Natural killer cell (primary cell): ENCODE measurements around the gene HAAO. TPM values are rescaled to one million over a fixed set of nuclear protein-coding genes. Genes with fewer than 3 reads are reported as not detected.

Source experiments
- ATAC-seq, 3 donors: fragments of 150-1000 bp in 2 of 3; fragments of 200-7000 bp in 1 of 3; cut with Tn5 transposase; 1 replicate in 1 of 3; 2 replicates in 2 of 3; pipeline ENCODE4 v1.10.0; 2021; ENCODE audit warnings: mild to moderate bottlenecking in 2 of 3, moderate library complexity in 2 of 3
- DNase-seq, 2 donors: peaks; one replicate each; pipeline versions ENCODE4 v3.0.0 to v3.0.0-alpha.2; 2013 to 2021; ENCODE audit warnings: mixed read lengths in 1 of 2
- H3K27ac ChIP-seq: one replicate; pipeline ENCODE4 v1.5.1; 2013; ENCODE audit warnings: mild to moderate bottlenecking, low read length
- H3K27me3 ChIP-seq: one replicate; pipeline ENCODE4 v1.6.1; 2013; ENCODE audit warnings: low read length; ENCODE audit not compliant: control insufficient read depth, insufficient read depth
- H3K36me3 ChIP-seq: one replicate; pipeline ENCODE4 v1.6.1; 2013; ENCODE audit warnings: low read length; ENCODE audit not compliant: control insufficient read depth, insufficient read depth
- H3K4me1 ChIP-seq: one replicate; pipeline ENCODE4 v1.6.1; 2013; ENCODE audit warnings: low read length; ENCODE audit not compliant: control insufficient read depth, insufficient read depth
- H3K4me3 ChIP-seq: one replicate; pipeline ENCODE4 v1.5.1; 2013; ENCODE audit warnings: low read length
- H3K9me3 ChIP-seq: one replicate; pipeline ENCODE4 v1.6.1; 2013; ENCODE audit warnings: low read length; ENCODE audit not compliant: control insufficient read depth, insufficient read depth
- H3K27ac Mint-ChIP-seq, 2 donors: one replicate each; pipeline ENCODE4 v1.8.0; 2022; ENCODE audit warnings: mild to moderate bottlenecking in 2 of 2, mixed read lengths in 2 of 2, moderate library complexity in 1 of 2
- H3K27me3 Mint-ChIP-seq, 2 donors: one replicate each; pipeline ENCODE4 v1.8.0; 2022; ENCODE audit warnings: low read depth in 2 of 2, mixed read lengths in 2 of 2
- H3K36me3 Mint-ChIP-seq: one replicate; pipeline ENCODE4 v1.8.0; 2022; ENCODE audit warnings: mixed read lengths
- H3K4me1 Mint-ChIP-seq, 2 donors: one replicate each; pipeline ENCODE4 v1.8.0; 2022; ENCODE audit warnings: mixed read lengths in 2 of 2
- H3K4me3 Mint-ChIP-seq: one replicate; pipeline ENCODE4 v1.8.0; 2022; ENCODE audit warnings: mild to moderate bottlenecking, moderate library complexity, mixed read lengths
- H3K9me3 Mint-ChIP-seq, 2 donors: one replicate each; pipeline ENCODE4 v1.8.0; 2022; ENCODE audit warnings: mixed read lengths in 2 of 2
- WGBS: methylation state at CpG from one replicate; pipeline ENCODE4 v1.1.7; 2013; ENCODE audit warnings: missing lambda C conversion rate; ENCODE audit not compliant: insufficient coverage; 5-methylcytosine and 5-hydroxymethylcytosine counted together
- intact Hi-C: fragments of 100-400 bp; cut with micrococcal nuclease; formaldehyde crosslinking; loops from one replicate; pipeline ENCODE4 v1.14.2; 2022
- total RNA-seq, 4 donors: library from RNA; stranded (reverse); fragments of 120-200 nt in 1 of 4; gene quantifications; one replicate each; pipeline versions ENCODE4 v1.2.3 to v1.2.4, GENCODE V29; 2013 to 2022
- TF ChIP-seq, protein P1 (sequence below): fragments of 200-600 bp; IDR thresholded peaks from one replicate; pipeline ENCODE4 v1.8.0; 2022; ENCODE audit warnings: antibody characterized with exemption

The HAAO gene
- total RNA-seq, 3 donors from 2014 or later (not counting 1 experiment from before 2014, with no cell fraction given): 0.35 to 1.3 (median 0.68) TPM

DNA sequence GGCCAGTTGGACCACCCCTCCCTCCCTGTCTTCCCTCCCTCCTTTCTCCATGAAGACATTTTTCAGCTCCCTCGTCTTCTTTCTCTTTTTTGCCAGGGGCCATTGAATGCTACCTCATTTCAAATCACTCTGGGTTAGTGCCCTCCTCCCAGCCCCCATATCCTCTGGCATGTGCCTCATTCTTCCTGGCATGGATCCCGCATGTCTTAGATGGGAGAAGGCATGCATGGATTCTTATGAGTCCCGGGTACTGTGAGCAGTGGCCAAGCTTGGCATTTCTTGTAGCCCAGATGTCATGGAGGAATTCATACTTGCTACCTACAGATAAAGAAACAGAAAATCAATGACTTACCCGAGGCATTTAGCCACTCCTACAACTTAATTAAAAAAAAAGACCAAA lies 9.0 kb upstream of the HAAO start:
- TF ChIP-seq, protein P1, sequence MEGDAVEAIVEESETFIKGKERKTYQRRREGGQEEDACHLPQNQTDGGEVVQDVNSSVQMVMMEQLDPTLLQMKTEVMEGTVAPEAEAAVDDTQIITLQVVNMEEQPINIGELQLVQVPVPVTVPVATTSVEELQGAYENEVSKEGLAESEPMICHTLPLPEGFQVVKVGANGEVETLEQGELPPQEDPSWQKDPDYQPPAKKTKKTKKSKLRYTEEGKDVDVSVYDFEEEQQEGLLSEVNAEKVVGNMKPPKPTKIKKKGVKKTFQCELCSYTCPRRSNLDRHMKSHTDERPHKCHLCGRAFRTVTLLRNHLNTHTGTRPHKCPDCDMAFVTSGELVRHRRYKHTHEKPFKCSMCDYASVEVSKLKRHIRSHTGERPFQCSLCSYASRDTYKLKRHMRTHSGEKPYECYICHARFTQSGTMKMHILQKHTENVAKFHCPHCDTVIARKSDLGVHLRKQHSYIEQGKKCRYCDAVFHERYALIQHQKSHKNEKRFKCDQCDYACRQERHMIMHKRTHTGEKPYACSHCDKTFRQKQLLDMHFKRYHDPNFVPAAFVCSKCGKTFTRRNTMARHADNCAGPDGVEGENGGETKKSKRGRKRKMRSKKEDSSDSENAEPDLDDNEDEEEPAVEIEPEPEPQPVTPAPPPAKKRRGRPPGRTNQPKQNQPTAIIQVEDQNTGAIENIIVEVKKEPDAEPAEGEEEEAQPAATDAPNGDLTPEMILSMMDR: no peak
- H3K4me1 Mint-ChIP-seq: no peaks in the 10 kb centered on the region
- intact Hi-C loops: no loop called here
- Histone ChIP-seq H3K9me3 (no peaks in the 10 kb centered on the region), H3K4me3 (no peak overlapping the region), H3K36me3 (no peaks in the 10 kb centered on the region), H3K27ac (no peak overlapping the region), H3K27me3 (no peaks in the 10 kb centered on the region), H3K4me1 (no peaks in the 10 kb centered on the region)
- DNase-seq (no peak), ATAC-seq (no peak)
- H3K27ac Mint-ChIP-seq: no peak overlapping the region
- H3K27me3 Mint-ChIP-seq: peaks cover 15 to 37% of the 10 kb centered on the region in 2 donors
- no peaks in the 10 kb centered on the region for H3K36me3 Mint-ChIP-seq
- 79% methylated on average over 4 of the region's 4 CpGs for WGBS
- H3K9me3 Mint-ChIP-seq: no peaks in the 10 kb centered on the region
- no peak overlapping the region for H3K4me3 Mint-ChIP-seq

DNA sequence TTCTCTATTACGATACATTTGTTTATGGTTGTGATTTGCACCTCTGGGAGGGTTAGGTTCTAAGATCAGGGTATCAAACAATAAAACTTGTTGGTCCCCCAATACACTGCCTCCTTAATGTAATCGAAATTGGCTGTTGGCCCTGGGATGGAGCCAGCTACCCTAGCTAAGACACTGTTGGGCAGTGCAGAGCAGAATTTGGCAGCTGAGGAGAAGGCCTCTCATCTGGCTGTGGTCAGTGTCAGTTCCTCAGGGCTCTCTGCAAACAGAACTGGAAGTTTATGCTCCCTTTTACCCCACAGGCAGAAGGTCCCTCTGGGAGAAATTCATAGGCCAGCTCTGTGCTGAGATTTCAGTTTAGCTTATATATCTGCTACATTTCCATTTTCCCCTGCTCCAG lies 8.6 kb upstream of the HAAO start:
- no peaks in the 10 kb centered on the region for H3K4me1 Mint-ChIP-seq
- ATAC-seq (no peak), DNase-seq (no peak)
- WGBS: 78% methylated on average over 1 of the region's 2 CpGs
- H3K9me3 Mint-ChIP-seq: no peaks in the 10 kb centered on the region
- Histone ChIP-seq H3K4me1 (no peaks in the 10 kb centered on the region), H3K27ac (no peak overlapping the region), H3K4me3 (no peak overlapping the region), H3K9me3 (no peaks in the 10 kb centered on the region), H3K27me3 (no peaks in the 10 kb centered on the region), H3K36me3 (no peaks in the 10 kb centered on the region)
- TF ChIP-seq, protein P1: no peak
- H3K27ac Mint-ChIP-seq: no peak overlapping the region
- H3K4me3 Mint-ChIP-seq: no peak overlapping the region
- no peaks in the 10 kb centered on the region for H3K36me3 Mint-ChIP-seq
- intact Hi-C loops: no loop called here
- peaks cover 17 to 41% of the 10 kb centered on the region in 2 donors for H3K27me3 Mint-ChIP-seq

DNA sequence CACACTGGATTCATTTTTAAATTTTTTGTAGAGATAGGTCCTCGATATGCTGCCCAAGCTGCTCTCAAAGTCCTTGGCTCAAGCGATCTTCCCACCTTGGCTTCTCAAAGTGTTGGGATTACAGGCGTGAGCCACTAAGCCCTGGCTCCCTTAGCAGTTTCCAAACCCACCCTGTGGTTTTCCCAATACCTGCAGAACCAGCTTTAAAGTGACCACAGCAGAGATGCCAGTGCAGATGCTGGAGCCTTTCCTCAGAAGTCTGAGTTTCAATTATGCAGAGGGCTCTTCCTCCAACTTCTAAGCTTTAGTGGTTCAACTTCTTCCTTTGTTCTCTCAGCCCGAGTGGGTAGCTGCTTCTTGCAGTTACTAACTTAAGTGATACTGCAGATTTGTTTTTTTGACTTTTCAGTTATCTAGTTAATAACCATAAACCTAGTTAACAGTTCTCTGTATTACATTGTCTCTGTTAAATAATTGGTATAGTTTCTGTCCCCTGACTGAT lies 8.1 kb upstream of the HAAO start:
- H3K36me3 ChIP-seq: no peaks in the 10 kb centered on the region
- Mint-ChIP-seq H3K9me3 (no peaks in the 10 kb centered on the region), H3K36me3 (no peaks in the 10 kb centered on the region), H3K4me1 (no peaks in the 10 kb centered on the region), H3K4me3 (no peak overlapping the region), H3K27me3 (peaks cover 19 to 44% of the 10 kb centered on the region in 2 donors), H3K27ac (no peak overlapping the region)
- no peaks in the 10 kb centered on the region for H3K4me1 ChIP-seq
- intact Hi-C loops: no loop called here
- no peak overlapping the region for H3K27ac ChIP-seq
- ATAC-seq: no peak
- H3K4me3 ChIP-seq: no peak overlapping the region
- TF ChIP-seq, protein P1: no peak
- H3K9me3 ChIP-seq: no peaks in the 10 kb centered on the region
- no peak for DNase-seq
- no peaks in the 10 kb centered on the region for H3K27me3 ChIP-seq
- 68% methylated on average over 4 of the region's 4 CpGs for WGBS

DNA sequence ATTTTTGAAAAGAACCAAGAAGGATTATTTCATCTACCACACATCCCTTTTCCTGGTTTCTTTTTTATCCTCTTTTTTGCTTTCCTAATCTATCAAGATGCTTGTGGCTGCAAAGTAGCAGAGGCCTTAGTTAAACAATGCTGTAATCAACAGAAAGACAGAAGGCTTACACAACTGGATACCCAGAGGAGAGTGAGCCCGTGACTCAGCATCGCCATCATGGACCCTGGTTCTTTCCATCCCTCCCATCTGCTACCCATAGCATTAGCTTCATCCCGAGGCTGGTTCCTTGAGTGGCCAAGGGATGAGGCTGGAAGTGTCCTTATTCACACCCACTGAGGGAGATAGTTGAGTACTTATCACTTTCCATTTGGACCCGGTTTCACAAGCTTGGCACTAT lies 7.5 kb upstream of the HAAO start:
- Mint-ChIP-seq H3K4me3 (no peak overlapping the region), H3K9me3 (no peaks in the 10 kb centered on the region), H3K4me1 (no peaks in the 10 kb centered on the region), H3K36me3 (no peaks in the 10 kb centered on the region), H3K27me3 (peaks cover 22 to 45% of the 10 kb centered on the region in 2 donors), H3K27ac (no peak overlapping the region)
- 91% methylated on average over 4 of the region's 4 CpGs for WGBS
- intact Hi-C loops: no loop called here
- H3K27ac ChIP-seq: no peak overlapping the region
- DNase-seq: no peak
- no peaks in the 10 kb centered on the region for H3K36me3 ChIP-seq
- TF ChIP-seq, protein P1: no peak
- no peaks in the 10 kb centered on the region for H3K27me3 ChIP-seq
- no peak overlapping the region for H3K4me3 ChIP-seq
- no peak for ATAC-seq
- H3K4me1 ChIP-seq: no peaks in the 10 kb centered on the region
- no peaks in the 10 kb centered on the region for H3K9me3 ChIP-seq
